Measurements from ENCODE around the gene CNOT4.
"Not testable (repeated sequence)": the region's sequence is repeated elsewhere in the genome, so short reads cannot be mapped to it uniquely, and the experiment has no call there.

The CNOT4 gene

GRCh38 chr7:135512135-135512887 is 2.4 kb upstream of the CNOT4 start:
- peak; percentile 62 for DNase-seq

DNA sequence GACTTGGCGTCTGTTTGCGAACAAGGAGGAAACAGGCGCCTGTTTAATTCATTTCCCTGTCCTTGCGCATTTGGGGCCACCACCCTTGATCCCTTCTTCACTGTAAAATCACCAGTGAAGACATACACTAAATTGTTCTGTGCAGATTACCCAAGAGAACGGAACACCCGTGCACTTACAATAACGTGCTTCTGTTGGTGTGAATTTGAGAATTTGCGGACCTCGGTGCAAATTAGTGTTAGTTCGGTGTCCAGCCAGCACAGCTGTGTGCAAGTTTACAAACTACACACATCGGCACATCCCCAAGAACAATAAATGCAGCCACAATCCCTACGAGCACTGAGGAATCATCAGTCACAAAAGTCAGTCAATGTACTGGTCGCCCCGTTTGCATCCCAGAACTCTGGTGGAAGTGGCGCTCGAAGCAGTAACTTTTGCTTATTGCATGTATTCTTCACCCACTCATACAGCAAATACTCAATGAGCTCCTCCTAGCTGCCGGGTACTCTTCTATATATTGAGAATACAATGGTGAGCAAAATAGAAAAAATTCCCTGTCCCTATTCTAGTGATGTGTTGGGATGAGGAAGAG is 786 bp upstream of the CNOT4 start:
- DNase-seq, result peak; percentile 52

GRCh38 chr7:135509589-135509838 is 388 bp downstream of the CNOT4 start:
- DNase-seq, result no peak

DNA sequence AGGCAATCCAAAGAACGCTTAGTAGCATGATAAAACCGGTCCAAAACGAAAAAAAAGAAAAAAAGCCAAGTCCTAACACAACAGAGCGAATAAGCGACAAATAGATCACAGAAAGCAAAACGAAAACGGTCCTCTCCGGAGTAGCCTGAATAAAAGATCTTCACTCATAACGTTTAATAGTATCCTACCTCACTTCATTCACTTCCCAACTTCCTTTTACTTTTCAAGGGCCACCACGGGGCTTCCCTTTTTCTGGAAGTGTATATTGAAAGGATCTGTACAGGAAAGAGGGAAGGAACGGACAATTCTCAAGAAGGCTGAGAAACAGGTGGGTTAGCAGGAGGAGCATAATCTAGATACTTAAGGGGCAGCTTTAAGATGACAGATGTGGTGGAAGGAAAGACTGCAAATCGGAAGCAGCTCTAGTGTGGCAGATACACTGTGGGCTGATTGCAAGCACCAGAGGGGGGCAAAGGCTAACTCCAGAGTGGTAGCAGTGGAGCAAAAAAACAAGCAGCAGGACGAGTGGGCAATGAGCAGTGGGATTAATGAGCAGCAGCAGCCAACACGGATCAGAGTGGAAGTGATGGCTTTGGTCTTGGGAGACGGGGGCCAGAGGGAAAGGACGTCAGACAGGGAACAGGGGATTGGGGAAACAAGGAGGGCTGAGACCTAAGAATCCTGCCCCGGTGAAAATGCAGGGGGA is 866 bp downstream of the CNOT4 start:
- DNase-seq, result peak; percentile 30

DNA sequence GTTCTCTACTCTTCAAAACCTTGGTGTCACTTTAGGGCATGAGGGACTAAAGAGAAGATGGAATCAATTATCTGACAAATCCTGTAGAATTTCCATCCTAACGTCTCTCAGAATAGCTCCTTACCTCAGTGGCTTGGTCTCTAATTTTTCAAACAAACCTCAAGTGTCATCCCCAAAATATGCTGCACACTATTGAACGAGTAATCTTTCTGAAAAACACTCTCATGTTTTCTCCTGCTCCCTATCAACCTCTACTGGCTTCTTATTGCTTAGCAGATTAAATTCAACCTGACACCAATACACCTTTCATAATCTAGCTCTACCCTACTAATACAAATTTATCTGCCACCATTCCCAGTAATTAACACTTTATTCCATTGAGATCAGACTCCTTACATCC is 8.5 kb downstream of the CNOT4 start:
- no peak for DNase-seq

DNA sequence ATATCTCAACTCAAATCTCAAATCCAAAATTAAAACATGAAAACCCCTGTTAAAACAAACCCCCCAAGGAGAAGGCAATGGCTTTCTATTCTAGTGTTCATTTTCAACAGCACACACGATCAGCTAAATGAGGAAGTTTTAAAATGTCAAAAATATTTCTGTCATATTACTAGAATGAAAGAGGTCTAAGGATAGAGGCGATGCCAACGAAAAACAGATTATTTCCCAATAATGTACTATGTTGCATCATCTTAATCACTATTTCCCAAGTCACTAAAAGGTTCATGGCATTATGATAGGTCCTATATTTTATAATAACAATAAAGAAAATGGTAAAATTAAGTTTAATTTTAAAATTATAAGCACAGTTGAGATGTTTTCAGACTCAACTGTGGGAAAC is 10.1 kb downstream of the CNOT4 start:
- DNase-seq, result no peak

DNA sequence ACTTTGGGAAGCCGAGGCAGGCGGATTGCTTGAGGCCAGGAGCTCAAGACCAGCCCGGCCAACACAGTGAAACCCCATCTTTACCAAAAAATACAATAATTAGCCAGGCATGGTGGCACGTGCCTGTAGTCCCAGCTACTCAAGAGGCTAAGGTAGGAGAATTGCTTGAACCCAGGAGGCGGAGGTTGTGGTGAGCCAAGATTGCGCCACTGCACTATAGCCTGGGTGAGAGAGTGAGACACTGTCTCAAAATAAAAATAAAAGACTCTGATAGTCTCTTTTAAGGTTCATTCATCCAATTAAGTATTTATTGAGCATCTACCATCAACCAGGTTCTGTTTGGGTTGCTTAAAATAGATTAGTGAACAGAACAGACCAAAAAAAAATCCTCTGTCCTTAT is 12.7 kb downstream of the CNOT4 start:
- DNase-seq, result not testable (repeated sequence)

DNA sequence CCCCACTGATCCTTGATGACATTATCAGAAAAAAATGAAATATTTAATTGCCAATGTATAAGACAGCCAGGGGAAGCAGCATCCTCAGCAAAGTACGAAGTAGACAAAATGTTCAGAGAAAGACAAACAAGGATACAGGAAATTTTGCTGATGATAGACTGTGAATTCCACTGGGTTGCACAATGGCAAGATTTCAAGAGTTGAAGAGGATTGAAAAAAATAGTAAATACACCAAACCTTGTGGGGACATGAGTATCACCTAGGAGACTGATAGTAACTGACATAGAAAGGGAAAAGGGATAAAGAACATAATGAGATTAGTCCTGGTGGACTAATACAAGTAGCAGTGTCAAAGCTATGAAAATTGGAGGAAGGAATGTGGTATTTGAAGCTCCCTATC is 16.5 kb downstream of the CNOT4 start:
- no peak for DNase-seq

GRCh38 chr7:135492151-135492550 is 17.8 kb downstream of the CNOT4 start:
- no peak for DNase-seq

- DNase-seq, result no peak
Observed at GRCh38 chr7:135490783-135491182, 19.1 kb downstream of the CNOT4 start.

- no peak for DNase-seq
Observed at GRCh38 chr7:135489791-135490190, 20.1 kb downstream of the CNOT4 start.

DNA sequence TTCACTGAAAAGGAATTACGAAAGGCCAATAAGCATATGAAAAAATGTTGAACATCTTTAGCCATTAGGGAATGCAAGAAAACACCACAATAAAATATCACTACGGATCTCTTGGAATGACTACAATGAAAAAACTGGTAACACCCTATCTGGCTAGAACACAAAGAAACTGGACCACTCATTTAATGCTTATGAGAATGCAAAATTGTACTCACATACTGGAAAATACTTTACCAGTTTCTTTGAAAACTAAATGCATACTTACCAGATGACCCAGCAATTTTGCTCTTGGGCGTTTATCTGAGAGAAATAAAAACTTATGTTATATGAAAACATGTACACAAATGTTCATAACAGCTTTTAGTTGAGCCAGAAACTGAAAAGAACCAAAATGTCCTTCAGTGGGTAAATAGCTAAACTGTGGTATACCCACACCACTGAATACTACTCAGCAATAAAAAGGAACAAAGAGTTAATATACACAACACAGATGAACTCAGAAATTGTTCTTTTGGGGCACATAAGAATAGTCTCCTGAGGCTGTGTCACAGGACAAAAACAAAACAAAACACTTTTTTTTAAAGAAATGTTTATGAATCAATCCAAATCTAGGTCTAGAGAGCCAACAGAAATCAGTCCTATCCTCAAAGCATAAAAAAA is 23.5 kb downstream of the CNOT4 start:
- no peak for DNase-seq

- DNase-seq, result no peak
Observed at GRCh38 chr7:135481598-135481979, 28.3 kb downstream of the CNOT4 start.

DNA sequence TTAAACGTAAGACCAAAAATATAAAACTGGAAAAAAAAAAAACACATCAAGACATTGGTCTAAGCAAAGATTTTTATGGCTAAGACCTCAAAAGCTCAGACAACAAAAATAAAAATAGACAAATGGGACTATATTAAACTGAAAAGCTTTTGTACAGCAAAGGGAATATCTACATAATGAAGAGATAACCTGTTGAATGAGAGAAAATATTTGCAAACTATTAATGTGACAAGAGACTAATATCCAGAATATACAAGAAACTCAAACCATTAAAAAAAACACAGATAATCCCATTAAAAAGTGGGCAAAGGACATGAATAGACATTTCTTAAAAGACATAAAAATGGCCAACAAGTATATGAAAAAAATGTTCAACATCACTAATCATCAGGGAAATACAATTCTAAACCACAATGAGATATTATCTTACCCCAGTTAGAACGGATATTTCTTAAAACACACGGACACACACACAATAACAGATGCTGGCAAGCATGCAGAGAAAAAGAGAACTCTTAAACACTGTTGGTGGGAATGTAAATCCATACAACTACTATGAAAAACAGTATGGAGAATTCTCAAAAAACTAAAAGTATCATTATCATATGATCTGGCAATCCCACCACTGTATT is 28.8 kb downstream of the CNOT4 start:
- no peak for DNase-seq

GRCh38 chr7:135475521-135475920 is 34.4 kb downstream of the CNOT4 start:
- no peak for DNase-seq

GRCh38 chr7:135469705-135470104 is 40.2 kb downstream of the CNOT4 start:
- DNase-seq, result not testable (repeated sequence)

- no peak for DNase-seq
Observed at GRCh38 chr7:135467207-135467711, 42.6 kb downstream of the CNOT4 start.

GRCh38 chr7:135466442-135467206 is 43.3 kb downstream of the CNOT4 start:
- DNase-seq, result no peak

DNA sequence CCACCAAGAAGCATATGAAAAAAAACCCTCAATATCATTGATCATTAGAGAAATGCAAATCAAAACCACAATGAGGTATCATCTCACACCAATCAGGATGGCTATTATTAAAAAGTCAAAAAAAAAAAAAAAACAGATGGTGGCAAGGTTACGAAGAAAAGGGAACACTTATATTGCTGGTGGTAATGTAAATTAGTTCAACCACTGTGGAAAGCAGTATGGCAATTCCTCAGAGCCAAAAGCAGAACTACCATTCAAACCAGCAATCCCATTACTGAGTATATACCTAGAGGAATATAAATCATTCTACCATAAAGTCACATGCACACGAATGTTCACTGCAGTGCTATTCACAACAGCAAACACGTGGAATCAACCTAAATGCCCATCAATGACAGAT is 46.0 kb downstream of the CNOT4 start:
- no peak for DNase-seq

GRCh38 chr7:135459951-135460567 is 49.8 kb downstream of the CNOT4 start:
- no peak for DNase-seq

DNA sequence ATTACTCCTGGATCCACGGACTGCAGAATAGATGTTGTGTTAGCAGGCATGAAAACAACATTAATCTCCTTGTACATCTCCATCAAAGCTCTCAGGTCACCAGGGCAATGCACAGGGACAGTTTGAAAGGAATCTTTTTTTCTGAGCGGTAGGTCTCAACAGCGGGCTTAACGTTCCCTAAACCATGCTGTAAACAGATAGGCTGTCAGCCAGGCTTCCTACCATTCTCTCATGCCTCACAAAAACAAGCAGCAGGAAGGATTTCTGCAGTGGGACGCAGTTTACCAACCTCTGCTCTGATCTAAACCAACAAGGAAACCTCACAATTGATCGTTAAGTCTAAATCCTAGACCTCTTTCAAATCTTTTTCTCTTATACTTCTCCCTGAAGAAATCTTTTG is 50.8 kb downstream of the CNOT4 start:
- no peak for DNase-seq

DNA sequence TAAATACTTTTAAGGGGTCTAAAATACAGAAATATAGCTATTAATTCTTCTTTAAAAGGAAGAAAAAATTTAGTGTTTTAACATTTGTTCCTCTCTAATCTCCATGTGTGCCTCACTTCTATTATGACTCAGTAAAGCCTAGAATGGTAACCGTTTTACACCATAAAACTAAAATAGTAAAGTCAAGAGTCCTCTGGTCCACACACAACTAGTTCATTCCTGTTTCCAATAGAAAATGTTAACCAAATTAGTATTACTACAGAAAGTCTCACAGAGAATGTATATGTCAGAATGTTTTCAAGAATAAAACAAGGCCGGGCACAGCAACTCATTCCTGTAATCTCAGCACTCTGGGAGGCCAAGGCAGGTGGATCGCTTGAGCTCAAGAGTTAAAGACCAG is 55.8 kb downstream of the CNOT4 start:
- DNase-seq, result no peak

Measured in midbrain (tissue), 1 donor.